Gastrocnemius medialis (tissue), 4 donors: ENCODE data around the gene MROH2A.

Experiments
- CTCF ChIP-seq, 5 experiments: fragments of 450-650 bp in 3 of 5; fragments of 200-600 bp in 2 of 5; sonication (generic) in 2 of 5; IDR thresholded peaks in 4 of 5; conservative IDR thresholded peaks in 1 of 5; 1 replicate in 4 of 5; 2 replicates in 1 of 5; pipeline ENCODE4 v1.5.1; 2016 to 2019; ENCODE audit warnings: antibody characterized with exemption in 5 of 5, mild to moderate bottlenecking in 3 of 5, moderate library complexity in 3 of 5
- POLR2A ChIP-seq, 2 donors: fragments of 450-650 bp; IDR thresholded peaks; one replicate each; pipeline ENCODE4 v1.6.1; 2017; ENCODE audit warnings: antibody characterized with exemption in 2 of 2, mild to moderate bottlenecking in 2 of 2, moderate library complexity in 2 of 2

DNA sequence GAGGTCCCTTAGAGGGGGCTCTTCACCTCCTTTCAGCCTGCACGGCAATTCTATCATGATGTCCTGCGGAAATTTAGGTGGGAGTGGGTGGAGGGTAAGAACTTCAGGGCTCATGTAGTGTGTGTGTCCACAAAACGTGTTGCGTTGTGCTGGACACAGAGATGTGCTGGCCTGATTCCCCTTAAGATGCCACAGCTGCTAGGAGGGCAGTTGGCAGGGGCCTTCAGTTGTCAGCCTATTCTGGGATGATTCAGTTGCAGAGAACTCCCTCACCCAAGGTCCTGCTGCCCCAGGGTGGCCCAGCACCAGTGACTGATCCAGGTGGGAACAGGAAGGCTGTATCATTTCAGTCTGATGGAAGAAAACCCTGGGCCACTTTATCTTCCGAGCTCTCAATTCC is 77.2 kb downstream of the MROH2A start:
- TF ChIP-seq CTCF (IDR thresholded peaks at IDR 0.05 in 4 of 5, conservative IDR thresholded peaks at IDR 0.05 in 1 of 5) (no peak), POLR2A (IDR thresholded peaks at IDR 0.05) (no peak)
